Ascending aorta (tissue), 2 donors: ENCODE data around the gene REPIN1. TPM values are rescaled to one million over a fixed set of nuclear protein-coding genes. Genes with fewer than 3 reads are reported as not detected.

Experiments used
- DNase-seq, 2 donors: peaks; one replicate each; pipeline ENCODE4 v3.0.0-alpha.2; 2019; ENCODE audit warnings: low spot score in 2 of 2
- H3K27ac ChIP-seq, 2 donors: fragments of 200-600 bp; sonication (generic); one replicate each; pipeline ENCODE4 v1.5.1; 2016 to 2017; ENCODE audit warnings: mild to moderate bottlenecking in 1 of 2
- H3K27me3 ChIP-seq: fragments of 200-600 bp; sonication (generic); one replicate; pipeline ENCODE4 v1.5.1; 2017
- H3K36me3 ChIP-seq, 2 donors: fragments of 200-600 bp; sonication (generic); one replicate each; pipeline ENCODE4 v1.5.1; 2016
- H3K4me1 ChIP-seq, 2 donors: fragments of 200-600 bp; sonication (generic); one replicate each; pipeline ENCODE4 v1.5.1; 2016 to 2017; ENCODE audit warnings: mild to moderate bottlenecking in 1 of 2
- H3K4me3 ChIP-seq, 2 donors: fragments of 200-600 bp; sonication (generic); one replicate each; pipeline ENCODE4 v1.5.1; 2016 to 2017; ENCODE audit warnings: mild to moderate bottlenecking in 1 of 2
- H3K9me3 ChIP-seq, 2 donors: fragments of 200-600 bp; sonication (generic); one replicate each; pipeline ENCODE4 v1.5.1; 2016
- intact Hi-C: fragments of 100-400 bp; cut with DNase I; formaldehyde crosslinking; loops from one replicate; pipeline ENCODE4 v1.15.1; 2023
- total RNA-seq: library from RNA; depleted of rRNA; stranded (reverse); fragments of >200 nt; gene quantifications from one replicate; pipeline ENCODE4 v1.1.0, GENCODE V29; 2016
- TF ChIP-seq, protein P1 (sequence below), 3 experiments: fragments of 200-600 bp in 2 of 3; fragments of 450-650 bp in 1 of 3; sonication (generic) in 2 of 3; IDR thresholded peaks; one replicate each; pipeline ENCODE4 v1.5.1; 2016 to 2019; ENCODE audit warnings: antibody characterized with exemption in 3 of 3, mild to moderate bottlenecking in 1 of 3, moderate library complexity in 1 of 3

Gene REPIN1
- total RNA-seq, 1 donor from 2014 or later, result 123 TPM

DNA sequence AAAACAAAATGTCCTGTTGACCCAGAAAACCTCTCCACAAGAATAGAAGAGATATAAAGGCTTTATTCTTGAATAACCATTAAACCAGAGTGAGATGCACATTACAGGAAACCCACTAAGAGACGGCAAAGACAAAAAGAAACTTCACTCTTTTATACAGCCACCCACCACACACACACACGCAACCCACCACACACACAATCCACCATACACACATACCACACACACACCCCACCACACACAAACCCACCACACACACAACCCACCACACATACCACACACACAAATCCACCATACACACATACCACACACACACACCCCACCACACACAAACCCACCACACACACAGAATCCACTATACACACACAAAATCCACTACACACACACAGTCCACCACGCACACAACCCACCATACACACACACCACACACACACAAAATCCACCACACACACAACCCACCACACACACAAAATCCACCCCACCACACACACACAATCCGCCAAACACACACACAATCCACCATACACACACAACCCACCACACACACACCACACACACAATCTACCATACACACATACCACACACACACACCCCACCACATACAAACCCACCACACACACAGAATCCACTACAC is 9.5 kb upstream of the REPIN1 start:
- no peaks in the 10 kb centered on the region for H3K27me3 ChIP-seq
- no peaks in the 10 kb centered on the region for H3K36me3 ChIP-seq
- no peak for DNase-seq
- no peaks in the 10 kb centered on the region for H3K9me3 ChIP-seq
- intact Hi-C loops, result no loop called here
- TF ChIP-seq, protein P1, sequence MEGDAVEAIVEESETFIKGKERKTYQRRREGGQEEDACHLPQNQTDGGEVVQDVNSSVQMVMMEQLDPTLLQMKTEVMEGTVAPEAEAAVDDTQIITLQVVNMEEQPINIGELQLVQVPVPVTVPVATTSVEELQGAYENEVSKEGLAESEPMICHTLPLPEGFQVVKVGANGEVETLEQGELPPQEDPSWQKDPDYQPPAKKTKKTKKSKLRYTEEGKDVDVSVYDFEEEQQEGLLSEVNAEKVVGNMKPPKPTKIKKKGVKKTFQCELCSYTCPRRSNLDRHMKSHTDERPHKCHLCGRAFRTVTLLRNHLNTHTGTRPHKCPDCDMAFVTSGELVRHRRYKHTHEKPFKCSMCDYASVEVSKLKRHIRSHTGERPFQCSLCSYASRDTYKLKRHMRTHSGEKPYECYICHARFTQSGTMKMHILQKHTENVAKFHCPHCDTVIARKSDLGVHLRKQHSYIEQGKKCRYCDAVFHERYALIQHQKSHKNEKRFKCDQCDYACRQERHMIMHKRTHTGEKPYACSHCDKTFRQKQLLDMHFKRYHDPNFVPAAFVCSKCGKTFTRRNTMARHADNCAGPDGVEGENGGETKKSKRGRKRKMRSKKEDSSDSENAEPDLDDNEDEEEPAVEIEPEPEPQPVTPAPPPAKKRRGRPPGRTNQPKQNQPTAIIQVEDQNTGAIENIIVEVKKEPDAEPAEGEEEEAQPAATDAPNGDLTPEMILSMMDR (IDR thresholded peaks at IDR 0.05), result no peak
- no peak overlapping the region for H3K27ac ChIP-seq
- H3K4me1 ChIP-seq, result no peaks in the 10 kb centered on the region
- H3K4me3 ChIP-seq, result no peak overlapping the region

DNA sequence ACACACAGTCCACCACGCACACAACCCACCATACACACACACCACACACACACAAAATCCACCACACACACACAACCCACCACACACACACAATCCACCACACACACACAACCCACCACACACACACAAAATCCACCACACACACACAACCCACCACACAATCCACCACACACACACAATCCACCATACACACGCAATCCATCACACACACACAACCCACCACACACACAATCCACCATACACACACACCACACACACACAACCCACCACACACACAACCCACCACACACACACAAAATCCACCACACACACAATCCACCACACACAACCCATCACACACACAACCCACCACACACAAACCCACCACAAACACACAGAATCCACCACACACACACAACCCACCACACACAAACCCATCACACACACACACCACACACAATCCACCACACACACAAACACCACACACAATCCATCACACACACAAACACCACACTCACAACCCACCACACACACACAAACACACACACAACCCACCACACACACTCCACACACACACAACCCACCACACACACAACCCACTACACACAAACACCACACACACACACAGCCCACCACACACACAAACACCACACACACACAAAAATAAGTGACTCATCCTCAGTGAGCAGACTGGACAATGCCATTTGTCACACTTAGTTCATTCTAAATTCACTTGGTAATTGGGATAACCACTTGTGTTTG is 8.8 kb upstream of the REPIN1 start:
- Histone ChIP-seq H3K27me3 (no peaks in the 10 kb centered on the region), H3K27ac (no peak overlapping the region), H3K36me3 (no peaks in the 10 kb centered on the region), H3K4me1 (no peaks in the 10 kb centered on the region), H3K4me3 (no peak overlapping the region), H3K9me3 (no peaks in the 10 kb centered on the region)
- TF ChIP-seq, protein P1 (IDR thresholded peaks at IDR 0.05), result no peak
- no peak for DNase-seq
- intact Hi-C loops, result no loop called here

DNA sequence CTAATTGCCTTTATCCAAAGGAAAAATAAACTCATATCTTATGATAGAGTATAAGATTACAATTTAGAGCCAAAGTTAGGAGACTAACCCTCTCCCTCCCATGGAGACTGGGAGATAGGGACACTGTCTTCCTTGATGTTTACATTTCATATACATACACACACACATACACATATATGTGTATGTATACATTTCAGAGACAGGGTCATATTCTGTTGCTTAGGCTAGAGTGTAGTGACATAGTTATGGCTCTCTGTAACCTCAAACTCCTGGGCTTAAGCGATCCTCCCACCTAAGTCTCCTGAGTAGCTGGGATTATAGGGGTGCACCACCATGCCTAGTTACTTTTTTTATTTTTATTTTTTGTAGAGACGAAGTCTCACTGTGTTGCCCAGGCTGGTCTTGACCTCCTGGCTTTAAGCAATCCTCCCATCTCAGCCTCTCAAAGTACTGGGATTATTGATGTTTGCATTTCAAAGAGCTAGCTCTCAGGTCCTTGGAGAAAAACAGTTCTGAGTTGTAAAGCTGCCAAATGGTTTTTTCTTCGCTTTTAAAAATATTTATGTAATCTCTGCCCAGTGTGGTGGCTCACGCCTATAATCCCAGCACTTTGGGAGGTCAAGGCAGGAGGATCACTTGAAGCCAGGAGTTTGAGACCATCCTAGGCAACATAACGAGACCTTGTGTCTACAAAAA is 8.1 kb upstream of the REPIN1 start:
- TF ChIP-seq, protein P1 (IDR thresholded peaks at IDR 0.05), result no peak
- Histone ChIP-seq H3K9me3 (no peaks in the 10 kb centered on the region), H3K27me3 (no peaks in the 10 kb centered on the region), H3K27ac (no peak overlapping the region), H3K4me1 (no peaks in the 10 kb centered on the region), H3K4me3 (no peak overlapping the region), H3K36me3 (no peaks in the 10 kb centered on the region)
- intact Hi-C loops, result no loop called here
- DNase-seq, result peak in 1 of 2 donors; percentile 5

DNA sequence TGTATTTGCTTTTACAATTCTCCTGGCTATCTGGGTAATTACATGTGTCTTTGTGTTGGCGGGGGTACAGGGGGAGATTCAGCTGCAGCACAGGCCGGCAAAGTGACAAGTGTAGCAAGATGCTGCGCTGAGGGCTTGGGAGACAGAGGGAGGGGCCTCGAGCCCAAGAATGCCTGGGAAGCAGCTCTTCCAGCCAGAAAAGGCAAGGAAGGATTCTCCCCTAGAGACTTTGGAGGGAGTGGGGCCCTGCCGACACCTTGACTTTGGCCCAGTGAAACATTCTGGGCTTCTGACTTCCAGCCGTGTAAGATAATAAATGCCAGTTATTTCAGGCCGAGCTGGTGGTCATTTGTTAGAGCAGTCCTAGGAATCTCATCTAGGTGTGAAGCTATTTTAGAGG is 7.2 kb upstream of the REPIN1 start:
- H3K9me3 ChIP-seq, result no peaks in the 10 kb centered on the region
- intact Hi-C loops, result no loop called here
- TF ChIP-seq, protein P1 (IDR thresholded peaks at IDR 0.05), result no peak
- no peaks in the 10 kb centered on the region for H3K27me3 ChIP-seq
- no peak overlapping the region for H3K4me3 ChIP-seq
- no peaks in the 10 kb centered on the region for H3K4me1 ChIP-seq
- H3K36me3 ChIP-seq, result no peaks in the 10 kb centered on the region
- H3K27ac ChIP-seq, result no peak overlapping the region
- DNase-seq, result no peak

DNA sequence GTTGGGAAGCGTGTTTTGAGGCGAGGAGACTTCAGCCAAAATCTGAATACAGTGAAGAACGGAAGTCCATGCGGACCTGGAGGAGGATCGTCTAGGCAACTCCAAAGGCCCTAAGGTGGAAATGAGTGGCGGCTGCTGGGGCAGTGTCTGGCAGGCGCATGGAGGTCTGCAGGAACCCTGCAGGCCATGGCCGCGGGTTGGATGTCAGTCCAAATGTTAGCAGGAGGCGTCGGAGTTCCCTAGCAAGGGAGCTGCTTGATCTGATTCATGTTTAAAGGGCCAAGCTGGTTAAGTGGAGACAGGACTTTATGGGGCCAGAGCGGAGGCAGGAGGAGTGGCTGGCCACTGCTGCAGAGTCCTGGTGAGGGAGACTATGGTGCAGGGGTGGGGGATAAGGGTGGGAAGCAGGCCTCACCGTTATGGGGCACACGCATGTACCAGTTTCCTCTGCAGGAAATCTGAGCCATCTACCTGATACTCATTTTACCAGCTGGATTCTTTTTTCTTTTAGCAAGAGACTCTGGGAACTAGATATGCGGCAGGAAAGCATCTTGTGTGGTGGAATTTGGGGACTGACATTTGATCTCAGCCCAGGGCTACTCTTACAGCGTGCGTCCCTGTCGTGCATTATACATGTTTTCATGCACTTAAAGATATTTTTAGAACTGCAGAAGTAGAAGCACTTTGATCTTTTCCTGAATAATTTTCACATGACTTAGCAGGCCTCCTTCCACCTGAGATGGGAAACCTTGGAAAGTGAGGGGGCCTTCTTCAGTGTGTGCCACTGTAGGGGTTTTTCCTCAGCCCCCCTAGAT is 6.6 kb upstream of the REPIN1 start:
- no peaks in the 10 kb centered on the region for H3K9me3 ChIP-seq
- H3K4me3 ChIP-seq, result no peak overlapping the region
- intact Hi-C loops, result no loop called here
- no peak overlapping the region for H3K27ac ChIP-seq
- no peak for DNase-seq
- H3K27me3 ChIP-seq, result no peaks in the 10 kb centered on the region
- TF ChIP-seq, protein P1 (IDR thresholded peaks at IDR 0.05), result no peak
- H3K36me3 ChIP-seq, result no peaks in the 10 kb centered on the region
- H3K4me1 ChIP-seq, result no peaks in the 10 kb centered on the region
